CD8-positive, alpha-beta memory T cell (primary cell): Measurements from ENCODE around the gene ZBTB38. TPM values are rescaled to one million over a fixed set of nuclear protein-coding genes. Genes with fewer than 3 reads are reported as not detected.

Experiments used
- CTCF ChIA-PET: fragments of 350-600 bp; sonication (Branson Sonifier 250); formaldehyde crosslinking; loops from one replicate; lab custom pipeline; 2021; ENCODE audit warnings: antibody characterized with exemption; lab: Charles Lee
- POLR2A ChIA-PET: fragments of 350-600 bp; sonication (Branson Sonifier 250); formaldehyde crosslinking; loops from one replicate; lab custom pipeline; 2021; ENCODE audit warnings: antibody characterized with exemption; lab: Charles Lee
- DNase-seq, 5 donors: peaks; one replicate each; pipeline versions ENCODE4 v3.0.0 to v3.0.0-alpha.2; 2020 to 2022; ENCODE audit warnings: mixed read lengths in 1 of 5
- H3K27ac ChIP-seq: one replicate; pipeline ENCODE4 v1.7.0; 2013; ENCODE audit warnings: low read depth, mild to moderate bottlenecking, low read length, moderate library complexity
- H3K27me3 ChIP-seq: 2 replicates; pipeline ENCODE4 v1.7.0; 2013; ENCODE audit warnings: low read length, mild to moderate bottlenecking; ENCODE audit not compliant: insufficient read depth, poor library complexity, severe bottlenecking
- H3K36me3 ChIP-seq: 2 replicates; pipeline ENCODE4 v1.7.0; 2013; ENCODE audit warnings: mild to moderate bottlenecking, low read length, moderate library complexity; ENCODE audit not compliant: insufficient read depth
- H3K4me1 ChIP-seq: 2 replicates; pipeline ENCODE4 v1.7.0; 2013; ENCODE audit warnings: mild to moderate bottlenecking, low read length, moderate library complexity; ENCODE audit not compliant: insufficient read depth
- H3K4me3 ChIP-seq: 2 replicates; pipeline ENCODE4 v1.7.0; 2013; ENCODE audit warnings: mild to moderate bottlenecking, low read length
- H3K9me3 ChIP-seq: 2 replicates; pipeline ENCODE4 v1.7.0; 2013; ENCODE audit warnings: mild to moderate bottlenecking, low read length
- H3K27ac Mint-ChIP-seq, 8 donors: one replicate each; pipeline ENCODE4 v1.8.0; 2020 to 2021; ENCODE audit warnings: mixed read lengths in 8 of 8, mild to moderate bottlenecking in 6 of 8, inconsistent platforms in 3 of 8, moderate library complexity in 3 of 8
- H3K27me3 Mint-ChIP-seq, 2 donors: one replicate each; pipeline ENCODE4 v1.8.0; 2020 to 2021; ENCODE audit warnings: mixed read lengths in 2 of 2, mild to moderate bottlenecking in 1 of 2, moderate library complexity in 1 of 2
- H3K36me3 Mint-ChIP-seq, 3 donors: one replicate each; pipeline ENCODE4 v1.8.0; 2020 to 2021; ENCODE audit warnings: mixed read lengths in 3 of 3, inconsistent platforms in 1 of 3, mild to moderate bottlenecking in 1 of 3
- H3K4me1 Mint-ChIP-seq, 3 donors: one replicate each; pipeline ENCODE4 v1.8.0; 2020 to 2021; ENCODE audit warnings: mixed read lengths in 3 of 3, inconsistent platforms in 1 of 3, mild to moderate bottlenecking in 1 of 3
- H3K4me3 Mint-ChIP-seq, 7 donors: one replicate each; pipeline ENCODE4 v1.8.0; 2020 to 2021; ENCODE audit warnings: mixed read lengths in 7 of 7, mild to moderate bottlenecking in 6 of 7, moderate library complexity in 4 of 7, inconsistent platforms in 2 of 7
- H3K9me3 Mint-ChIP-seq, 5 donors: one replicate each; pipeline ENCODE4 v1.8.0; 2020 to 2022; ENCODE audit warnings: mixed read lengths in 5 of 5, mild to moderate bottlenecking in 3 of 5, moderate library complexity in 2 of 5, inconsistent platforms in 1 of 5
- polyA plus RNA-seq: library from polyadenylated mRNA; unstranded; fragments of 300-500 nt; fragmentation: Illumina TruSeq; gene quantifications from one replicate; pipeline ENCODE4 v1.2.3, GENCODE V29; 2021
- total RNA-seq, 2 experiments: library from RNA; stranded (reverse); gene quantifications; one replicate each; pipeline ENCODE4 v1.2.3, GENCODE V29; 2021

Gene ZBTB38
- total and polyA plus RNA-seq, 3 experiments from 2014 or later = 78.6 to 115 (median 87.1) TPM

GRCh38 chr3:141413801-141414689, 45.7 kb downstream of the ZBTB38 start:
- POLR2A ChIA-PET = interaction anchor here (4.0 kb wide), 1 partner anchor 11 kb away, joined by 65 read pairs; no protein-coding TSS in a partner anchor
- CTCF ChIA-PET = interaction anchor here (0.9 to 2.7 kb wide), 10 partner anchors 10 to 102 kb away, joined by 3 to 18 read pairs (median 7); no protein-coding TSS in a partner anchor
- Mint-ChIP-seq H3K4me3 (peak overlapping the region; percentile 51 to 90 (median 87)), H3K27me3 (no peaks in the 10 kb centered on the region), H3K36me3 (peaks cover 6 to 63% (median 24%) of the 10 kb centered on the region in 3 donors), H3K9me3 (no peaks in the 10 kb centered on the region), H3K27ac (peak overlapping the region; percentile 97 to 100 (median 99)), H3K4me1 (peaks cover 83 to 96% (median 95%) of the 10 kb centered on the region in 3 donors)
- no peaks in the 10 kb centered on the region for H3K9me3 ChIP-seq
- H3K27me3 ChIP-seq = no peaks in the 10 kb centered on the region
- peak overlapping the region; percentile 38 for H3K4me3 ChIP-seq
- peaks cover 77% of the 10 kb centered on the region for H3K4me1 ChIP-seq
- H3K36me3 ChIP-seq = peaks cover 15% of the 10 kb centered on the region
- DNase-seq = peak in 2 of 5 donors; percentile 58 to 68
- peak overlapping the region; percentile 34 for H3K27ac ChIP-seq

GRCh38 chr3:141414800-141415462, 46.6 kb downstream of the ZBTB38 start:
- POLR2A ChIA-PET = no interaction called here
- DNase-seq = no peak
- Histone ChIP-seq H3K4me3 (peak overlapping the region; percentile 3), H3K27me3 (no peaks in the 10 kb centered on the region), H3K36me3 (peaks cover 18% of the 10 kb centered on the region), H3K9me3 (no peaks in the 10 kb centered on the region), H3K27ac (no peak overlapping the region), H3K4me1 (peaks cover 68% of the 10 kb centered on the region)
- CTCF ChIA-PET = interaction anchor here (1.0 to 1.1 kb wide), 2 partner anchors 27 to 54 kb away, joined by 3 to 4 read pairs; no protein-coding TSS in a partner anchor
- Mint-ChIP-seq H3K9me3 (no peaks in the 10 kb centered on the region), H3K27me3 (no peaks in the 10 kb centered on the region), H3K27ac (peak overlapping the region; percentile 95 to 100 (median 99)), H3K4me3 (peak overlapping the region in 6 of 7 donors; percentile 34 to 90 (median 88)), H3K4me1 (peaks cover 80 to 96% (median 95%) of the 10 kb centered on the region in 3 donors), H3K36me3 (peaks cover 11 to 64% (median 30%) of the 10 kb centered on the region in 3 donors)

- H3K27me3 ChIP-seq = no peaks in the 10 kb centered on the region
- Mint-ChIP-seq H3K36me3 (peaks cover 13 to 70% (median 35%) of the 10 kb centered on the region in 3 donors), H3K27ac (peak overlapping the region; percentile 52 to 100 (median 96)), H3K4me3 (no peak overlapping the region), H3K4me1 (peaks cover 75 to 96% (median 95%) of the 10 kb centered on the region in 3 donors), H3K9me3 (no peaks in the 10 kb centered on the region), H3K27me3 (no peaks in the 10 kb centered on the region)
- CTCF ChIA-PET = interaction anchor here (1.4 kb wide), 1 partner anchor 26 kb away, joined by 4 read pairs; no protein-coding TSS in a partner anchor
- H3K4me1 ChIP-seq = peaks cover 58% of the 10 kb centered on the region
- no peak overlapping the region for H3K4me3 ChIP-seq
- no peak overlapping the region for H3K27ac ChIP-seq
- H3K9me3 ChIP-seq = no peaks in the 10 kb centered on the region
- H3K36me3 ChIP-seq = peaks cover 18% of the 10 kb centered on the region
- DNase-seq = no peak
- POLR2A ChIA-PET = no interaction called here
These were observed 47.6 kb downstream of the ZBTB38 start for GRCh38 chr3:141415953-141416352.

Other genes starting within 250 kb of the ZBTB38 start
- 1 to 10 TPM; 6.6 to 9.5 TPM for gene PXYLP1, start 136.7 kb upstream of the ZBTB38 start, total RNA-seq
- 7.6 TPM for gene PXYLP1, start 136.7 kb upstream of the ZBTB38 start, polyA plus RNA-seq
- 10 to 100 TPM; 34.0 to 36.4 TPM for gene RASA2, start 118.5 kb downstream of the ZBTB38 start, total RNA-seq
- gene RASA2, start 118.5 kb downstream of the ZBTB38 start, polyA plus RNA-seq = 39.2 TPM